IMR-90 (cell line): Measurements from ENCODE around the gene CFAP58. TPM values are rescaled to one million over a fixed set of nuclear protein-coding genes. Genes with fewer than 3 reads are reported as not detected.

Experiments used
- ATAC-seq: fragments of 200-7000 bp; cut with Tn5 transposase; 2 replicates; pipeline ENCODE4 v1.9.1; 2020; ENCODE audit warnings: low read depth, mild to moderate bottlenecking, moderate library complexity
- BruUV-seq: library from RNA; stranded (reverse); fragments of 400-500 nt; replicated peaks from 2 replicates; lab custom pipeline; 2021; lab: Mats Ljungman, UMichigan
- CTCF ChIA-PET: fragments of 300-600 bp; formaldehyde crosslinking; extraction: SDS; loops from one replicate; lab custom pipeline; 2021; ENCODE audit warnings: antibody characterized with exemption; lab: Yijun Ruan, JAX
- POLR2A ChIA-PET: fragments of 300-600 bp; sonication (Branson Sonifier 250); formaldehyde crosslinking; loops from one replicate; lab custom pipeline; 2022; ENCODE audit warnings: antibody characterized with exemption; ENCODE audit not compliant: unreplicated experiment; lab: Charles Lee
- DNase-seq: peaks from one replicate; pipeline ENCODE4 v3.0.0; 2013
- H2AFZ ChIP-seq: replicated peaks from 2 replicates; pipeline ENCODE3; 2013; ENCODE audit warnings: low read length, mild to moderate bottlenecking; ENCODE audit not compliant: poor library complexity
- H2AK5ac ChIP-seq: 2 replicates; pipeline ENCODE4 v1.6.1; 2013; ENCODE audit warnings: low read depth, low read length, inconsistent platforms
- H2AK9ac ChIP-seq: replicated peaks from 2 replicates; pipeline ENCODE3; 2013; ENCODE audit warnings: mild to moderate bottlenecking, low read depth, low read length, moderate library complexity; ENCODE audit not compliant: poor library complexity
- H2BK120ac ChIP-seq: 2 replicates; pipeline ENCODE4 v1.6.1; 2013; ENCODE audit warnings: low read depth, low read length, inconsistent platforms
- H2BK15ac ChIP-seq: 3 replicates; pipeline ENCODE4 v1.6.1; 2013; ENCODE audit warnings: low read depth, low read length, inconsistent platforms
- H2BK20ac ChIP-seq: 2 replicates; pipeline ENCODE4 v1.6.1; 2013; ENCODE audit warnings: low read depth, mild to moderate bottlenecking, inconsistent platforms, low read length, moderate library complexity
- H2BK5ac ChIP-seq: 2 replicates; pipeline ENCODE4 v1.6.1; 2013; ENCODE audit warnings: mild to moderate bottlenecking, low read depth, low read length, inconsistent platforms; ENCODE audit not compliant: poor library complexity, severe bottlenecking
- H3K14ac ChIP-seq: replicated peaks from 2 replicates; pipeline ENCODE4 v1.6.1; 2013; ENCODE audit warnings: low read depth, low read length, inconsistent platforms
- H3K18ac ChIP-seq: 2 replicates; pipeline ENCODE4 v1.6.1; 2013; ENCODE audit warnings: low read depth, low read length, control low read depth
- H3K23ac ChIP-seq: 2 replicates; pipeline ENCODE4 v1.6.1; 2013; ENCODE audit warnings: low read depth, low read length, inconsistent platforms
- H3K27ac ChIP-seq: 2 replicates; pipeline ENCODE4 v1.5.1; 2013; ENCODE audit warnings: mild to moderate bottlenecking, control low read depth, low read length; ENCODE audit not compliant: insufficient read depth
- H3K27me3 ChIP-seq: 2 replicates; pipeline ENCODE4 v1.6.1; 2013; ENCODE audit warnings: low read length; ENCODE audit not compliant: control insufficient read depth, insufficient read depth
- H3K36me3 ChIP-seq: 2 replicates; pipeline ENCODE4 v1.6.1; 2013; ENCODE audit warnings: low read length, mixed read lengths; ENCODE audit not compliant: control insufficient read depth, insufficient read depth
- H3K4ac ChIP-seq: 2 replicates; pipeline ENCODE4 v1.6.1; 2013; ENCODE audit warnings: low read depth, low read length, inconsistent platforms
- H3K4me1 ChIP-seq: 2 replicates; pipeline ENCODE4 v1.6.1; 2013; ENCODE audit warnings: low read length, mixed read lengths; ENCODE audit not compliant: control insufficient read depth, insufficient read depth
- H3K4me2 ChIP-seq: 2 replicates; pipeline ENCODE4 v1.6.1; 2013; ENCODE audit warnings: low read depth, mild to moderate bottlenecking, control low read depth, low read length, moderate library complexity
- H3K4me3 ChIP-seq: 2 replicates; pipeline ENCODE4 v1.5.1; 2013; ENCODE audit warnings: low read depth, mild to moderate bottlenecking, control low read depth, low read length, moderate library complexity; ENCODE audit not compliant: insufficient read depth
- H3K56ac ChIP-seq: 2 replicates; pipeline ENCODE4 v1.6.1; 2013; ENCODE audit warnings: low read length, inconsistent platforms; ENCODE audit not compliant: insufficient read depth; ENCODE audit errors: extremely low read depth
- H3K79me1 ChIP-seq, 2 experiments: 2 replicates each; pipeline ENCODE4 v1.6.1; 2013; ENCODE audit warnings: low read length in 2 of 2, inconsistent platforms in 1 of 2, low read depth in 1 of 2
- H3K9ac ChIP-seq: 2 replicates; pipeline ENCODE4 v1.6.1; 2013; ENCODE audit warnings: low read depth, low read length, control low read depth
- H3K9me1 ChIP-seq: 2 replicates; pipeline ENCODE4 v1.6.1; 2013; ENCODE audit warnings: low read length, inconsistent platforms; ENCODE audit not compliant: insufficient read depth
- H3K9me3 ChIP-seq: 2 replicates; pipeline ENCODE4 v1.6.1; 2013; ENCODE audit warnings: low read length; ENCODE audit not compliant: control insufficient read depth, insufficient read depth
- H4K20me1 ChIP-seq: 2 replicates; pipeline ENCODE4 v1.6.1; 2013; ENCODE audit warnings: low read length, inconsistent platforms; ENCODE audit not compliant: insufficient read depth
- H4K5ac ChIP-seq: 2 replicates; pipeline ENCODE4 v1.6.1; 2013; ENCODE audit warnings: mild to moderate bottlenecking, low read depth, low read length, control low read depth
- H4K8ac ChIP-seq, 2 experiments: 2 replicates each; pipeline ENCODE4 v1.6.1; 2013; ENCODE audit warnings: low read depth in 2 of 2, low read length in 2 of 2, control low read depth in 1 of 2, inconsistent platforms in 1 of 2
- H4K91ac ChIP-seq: 2 replicates; pipeline ENCODE4 v1.6.1; 2013; ENCODE audit warnings: low read depth, low read length, inconsistent platforms; ENCODE audit not compliant: insufficient read depth
- MAZ ChIP-seq: IDR thresholded peaks from 2 replicates; pipeline ENCODE4 v1.6.1; 2012; ENCODE audit warnings: low read depth, mild to moderate bottlenecking, low read length, improper control_type of control experiment, moderate library complexity, borderline replicate concordance
- NFE2L2 ChIP-seq: fragments of 150-350 bp; IDR thresholded peaks from 2 replicates; pipeline ENCODE4 v1.6.1; 2016; ENCODE audit warnings: low read depth, mild to moderate bottlenecking, low read length
- POLR2A ChIP-seq: IDR thresholded peaks from 2 replicates; pipeline ENCODE4 v1.6.1; 2012; ENCODE audit warnings: mild to moderate bottlenecking, low read depth, low read length
- RFX5 ChIP-seq: IDR thresholded peaks from 2 replicates; pipeline ENCODE4 v1.8.0; 2012; ENCODE audit warnings: low read depth, mild to moderate bottlenecking, low read length, moderate library complexity
- SMC3 ChIP-seq: fragments of 150-350 bp; IDR thresholded peaks from 2 replicates; pipeline ENCODE4 v1.6.1; 2016; ENCODE audit warnings: low read depth, mild to moderate bottlenecking, antibody characterized with exemption, low read length, moderate library complexity
- WGBS, 2 experiments: methylation state at CpG; one replicate each; pipeline versions ENCODE4 v1.1.5 to v1.1.7; 2013; ENCODE audit warnings: missing lambda C conversion rate in 2 of 2; ENCODE audit not compliant: insufficient read length in 1 of 2; ENCODE audit errors: extremely low coverage in 2 of 2; 5-methylcytosine and 5-hydroxymethylcytosine counted together
- dilution Hi-C: fragments of 300-500 bp; cut with HindIII; formaldehyde crosslinking; loops from one replicate; pipeline ENCODE4 v1.14.3; 2018; ENCODE audit warnings: low sequenced_read_pairs; ENCODE audit not compliant: unreplicated experiment
- in situ Hi-C: fragments of 300-500 bp; cut with MboI; formaldehyde crosslinking; loops from 3 replicates; pipeline ENCODE4 v1.14.3; 2019; ENCODE audit warnings: low sequenced_read_pairs, inconsistent platforms, mixed read lengths
- intact Hi-C: fragments of 100-400 bp; cut with micrococcal nuclease; formaldehyde crosslinking; loops from 2 replicates; pipeline ENCODE4 v1.10.0; 2022
- polyA plus RNA-seq, 3 experiments: library from polyadenylated mRNA; depleted of rRNA; stranded (reverse); fragments of >200 nt; gene quantifications; 2 replicates each; pipeline ENCODE4 v1.2.3, GENCODE V29; 2012; ENCODE audit warnings: low replicate concordance in 1 of 3
- total RNA-seq: library from RNA; depleted of rRNA; stranded (reverse); fragments of >200 nt; gene quantifications from 2 replicates; pipeline ENCODE4 v1.2.3, GENCODE V29; 2012
- TF ChIP-seq, protein P1 (sequence below): fragments of 150-350 bp; IDR thresholded peaks from 2 replicates; pipeline ENCODE4 v1.6.1; 2017; ENCODE audit warnings: mild to moderate bottlenecking, antibody characterized with exemption, low read length, low read depth

The CFAP58 gene
- total and polyA plus RNA-seq, 2 of the 4 experiments (the other 2 are of a cell fraction): 0.36 to 0.72 TPM

DNA sequence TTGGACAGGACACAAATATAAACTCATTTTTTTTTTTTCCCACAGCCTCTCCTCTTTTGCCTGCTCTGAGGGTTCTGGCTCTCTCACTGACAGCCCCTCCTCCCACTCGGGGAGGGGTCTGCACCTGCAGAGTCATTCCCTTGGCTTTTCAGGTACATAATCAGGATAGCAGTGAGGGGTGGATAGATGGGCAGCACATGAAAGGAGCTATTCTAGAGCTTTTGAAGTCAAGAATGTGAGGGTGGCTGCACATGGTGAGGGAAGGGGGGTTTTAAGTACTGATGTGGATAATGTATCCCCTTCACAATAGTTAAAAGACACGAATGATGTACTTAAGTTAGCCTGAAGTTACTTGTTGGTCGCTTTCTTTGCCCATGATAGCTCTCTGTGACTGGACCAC lies 76.2 kb downstream of the CFAP58 start:
- no peak overlapping the region for H4K8ac ChIP-seq
- in situ Hi-C loops: no loop called here
- no peak for DNase-seq
- no peak overlapping the region for H3K4ac ChIP-seq
- no peak overlapping the region for H3K23ac ChIP-seq
- H2BK20ac ChIP-seq: no peak overlapping the region
- no peak overlapping the region for H2AK5ac ChIP-seq
- no peak overlapping the region for H3K4me2 ChIP-seq
- TF ChIP-seq POLR2A (no peak), NFE2L2 (no peak), MAZ (no peak), SMC3 (no peak), RFX5 (no peak)
- TF ChIP-seq, protein P1, sequence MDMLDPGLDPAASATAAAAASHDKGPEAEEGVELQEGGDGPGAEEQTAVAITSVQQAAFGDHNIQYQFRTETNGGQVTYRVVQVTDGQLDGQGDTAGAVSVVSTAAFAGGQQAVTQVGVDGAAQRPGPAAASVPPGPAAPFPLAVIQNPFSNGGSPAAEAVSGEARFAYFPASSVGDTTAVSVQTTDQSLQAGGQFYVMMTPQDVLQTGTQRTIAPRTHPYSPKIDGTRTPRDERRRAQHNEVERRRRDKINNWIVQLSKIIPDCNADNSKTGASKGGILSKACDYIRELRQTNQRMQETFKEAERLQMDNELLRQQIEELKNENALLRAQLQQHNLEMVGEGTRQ: no peak
- ChIA-PET CTCF (no interaction called here), POLR2A (no interaction called here)
- H3K36me3 ChIP-seq: no peaks in the 10 kb centered on the region
- H3K56ac ChIP-seq: no peak overlapping the region
- intact Hi-C loops: no loop called here
- no peak overlapping the region for H3K14ac ChIP-seq
- H3K9me1 ChIP-seq: no peaks in the 10 kb centered on the region
- no peak overlapping the region for H3K4me3 ChIP-seq
- ATAC-seq: no peak
- no peaks in the 10 kb centered on the region for H4K20me1 ChIP-seq
- H3K18ac ChIP-seq: no peak overlapping the region
- H3K9ac ChIP-seq: no peak overlapping the region
- H3K4me1 ChIP-seq: no peaks in the 10 kb centered on the region
- H3K79me1 ChIP-seq: no peaks in the 10 kb centered on the region
- no CpG with 5 or more reads among the region's 3 CpGs for WGBS, 2 experiments
- H2AFZ ChIP-seq: no peak overlapping the region
- no peak overlapping the region for H2AK9ac ChIP-seq
- no TSS peak for BruUV-seq
- no peak overlapping the region for H2BK120ac ChIP-seq
- no peak overlapping the region for H4K91ac ChIP-seq
- no peak overlapping the region for H4K5ac ChIP-seq
- peaks cover 4% of the 10 kb centered on the region for H3K27me3 ChIP-seq
- no peak overlapping the region for H2BK15ac ChIP-seq
- H2BK5ac ChIP-seq: no peak overlapping the region
- dilution Hi-C loops: no loop called here
- H3K27ac ChIP-seq: no peak overlapping the region
- no peaks in the 10 kb centered on the region for H3K9me3 ChIP-seq
